ENCODE results near the gene MYT1.

- TF ChIP-seq EZH2 (IDR thresholded peaks at IDR 0.05; ENCODE audit: borderline replicate concordance), result no peak
- TF ChIP-seq CTCF (IDR thresholded peaks at IDR 0.05; ENCODE audit: poor library complexity), result no peak
- TF ChIP-seq EZH2phosphoT487 (IDR thresholded peaks at IDR 0.05; ENCODE audit: low read depth, severe bottlenecking, unreplicated experiment), result no peak
Observed at GRCh38 chr20:64179805-64180204, 15.6 kb downstream of the MYT1 start.

Measured in hepatocyte (in vitro differentiated cells).